ENCODE data around the gene SCAMP5.

The SCAMP5 gene

GRCh38 chr15:75070674-75071073 lies 75.3 kb downstream of the SCAMP5 start:
- CTCF ChIA-PET, result no interaction called here
- POLR2A ChIA-PET, result interaction anchor here (0.6 kb wide), 1 partner anchor 530 kb away, joined by 3 read pairs; the partner anchor contains the start of gene ARID3B
- TF ChIP-seq NFRKB (IDR thresholded peaks at IDR 0.05) (no peak), FOXK2 (IDR thresholded peaks at IDR 0.05) (no peak), SP1 (IDR thresholded peaks at IDR 0.05) (no peak), BHLHE40 (IDR thresholded peaks at IDR 0.05; ENCODE audit: borderline replicate concordance) (no peak), LEF1 (IDR thresholded peaks at IDR 0.05; ENCODE audit: borderline replicate concordance) (no peak), FOXA1 (IDR thresholded peaks at IDR 0.05) (no peak), ELF4 (IDR thresholded peaks at IDR 0.05) (no peak), TARDBP (IDR thresholded peaks at IDR 0.05) (no peak), ARNT (IDR thresholded peaks at IDR 0.05) (no peak), FOXM1 (IDR thresholded peaks at IDR 0.05; ENCODE audit: borderline replicate concordance) (no peak), PKNOX1 (IDR thresholded peaks at IDR 0.05) (no peak), ZNF384 (IDR thresholded peaks at IDR 0.05) (no peak), L3MBTL2 (conservative IDR thresholded peaks at IDR 0.05) (no peak), CTBP1 (IDR thresholded peaks at IDR 0.05; ENCODE audit: borderline replicate concordance) (no peak)
- no peak for DNase-seq (ENCODE audit: extremely low spot score)
